C4-2B (cell line): ENCODE measurements around the gene STKLD1.

ENCODE experiments used
- CTCF ChIP-seq: fragments of 450-650 bp; conservative IDR thresholded peaks from 2 replicates; pipeline ENCODE4 v1.5.1; 2017; ENCODE audit warnings: mild to moderate bottlenecking
- ZFX ChIP-seq: fragments of 450-650 bp; IDR thresholded peaks from 2 replicates; pipeline ENCODE4 v1.6.1; 2017

GRCh38 chr9:133349965-133350616 is 26.1 kb upstream of the STKLD1 start:
- TF ChIP-seq CTCF (no peak), ZFX (no peak)
